Left lung (tissue), 10 donors: ENCODE measurements around the gene PSMD6. TPM values are rescaled to one million over a fixed set of nuclear protein-coding genes. Genes with fewer than 3 reads are reported as not detected.

Source experiments
- ATAC-seq: fragments of 200-7000 bp; cut with Tn5 transposase; one replicate; pipeline ENCODE4 v1.9.1; 2020; ENCODE audit warnings: moderate library complexity
- DNase-seq, 4 donors: peaks; one replicate each; pipeline ENCODE4 v3.0.0-alpha.2; 2013 to 2020
- H3K27ac ChIP-seq, 2 donors: fragments of 200-600 bp; sonication (generic) in 1 of 2; one replicate each; pipeline versions ENCODE4 v1.5.0 to v1.8.0; 2020 to 2021
- H3K27me3 ChIP-seq, 2 donors: fragments of 200-600 bp; sonication (generic) in 1 of 2; one replicate each; pipeline versions ENCODE4 v1.5.0 to v1.8.0; 2020 to 2021
- H3K36me3 ChIP-seq, 2 donors: fragments of 200-600 bp; sonication (generic) in 1 of 2; one replicate each; pipeline versions ENCODE4 v1.5.0 to v1.8.0; 2020 to 2021
- H3K4me1 ChIP-seq, 2 donors: fragments of 200-600 bp; one replicate each; pipeline ENCODE4 v1.8.0; 2021
- H3K4me3 ChIP-seq, 2 donors: fragments of 200-600 bp; sonication (generic) in 1 of 2; one replicate each; pipeline versions ENCODE4 v1.5.0 to v1.8.0; 2020 to 2021; ENCODE audit warnings: mild to moderate bottlenecking in 1 of 2
- H3K9me3 ChIP-seq, 2 donors: fragments of 200-600 bp; sonication (generic) in 1 of 2; one replicate each; pipeline versions ENCODE4 v1.5.0 to v1.8.0; 2020 to 2021
- intact Hi-C, 2 donors: fragments of 100-400 bp; cut with DNase I; formaldehyde crosslinking; loops; one replicate each; pipeline versions ENCODE4 v1.11.2 to v1.14.2; 2022
- polyA plus RNA-seq, 6 donors: library from polyadenylated mRNA; unstranded; fragments of 120-200 nt; gene quantifications; one replicate each; pipeline ENCODE4 v1.2.1, GENCODE V29; 2013; ENCODE audit not compliant: insufficient read length in 6 of 6
- total RNA-seq, 2 donors: library from RNA; stranded (reverse); fragmentation: NEBNext Ultra II Directional; extraction: Animal tissue kit (Norgen Biotek cat#: 25700); gene quantifications; one replicate each; pipeline ENCODE4 v1.2.1, GENCODE V29; 2021
- TF ChIP-seq, protein P1 (sequence below), 2 donors: fragments of 200-600 bp; sonication (generic) in 1 of 2; IDR thresholded peaks; one replicate each; pipeline versions ENCODE4 v1.5.0 to v1.8.0; 2021; ENCODE audit warnings: antibody characterized with exemption in 2 of 2
- donor health status: DM: no; HTN: yes; CAD: no.
- donor health status: DM: no; HTN: no; CAD: no.

PSMD6 gene
- total and polyA plus RNA-seq, 8 donors: 48.8 to 104 (median 93.2) TPM

DNA sequence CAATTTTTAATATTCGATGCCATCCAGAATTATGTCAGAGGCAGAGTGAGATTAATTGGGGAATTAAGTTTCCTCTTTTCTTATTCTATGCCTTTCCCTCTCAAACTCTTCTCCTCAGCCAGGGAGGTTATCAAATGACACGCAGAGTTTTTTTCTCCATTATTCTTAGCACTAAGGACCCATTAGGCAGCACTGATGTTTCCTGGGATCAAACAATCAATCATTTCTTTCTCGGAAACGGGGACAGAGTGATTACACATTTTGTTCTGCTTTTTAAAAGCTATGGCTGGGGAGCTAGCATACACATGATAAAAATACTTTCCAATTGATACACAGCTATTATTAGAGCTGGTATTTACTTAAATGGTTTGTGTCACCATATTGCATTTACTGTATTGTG, 35.3 kb upstream of the PSMD6 start:
- no peak for DNase-seq
- no peak overlapping the region for H3K4me3 ChIP-seq
- no peaks in the 10 kb centered on the region for H3K4me1 ChIP-seq
- no peaks in the 10 kb centered on the region for H3K9me3 ChIP-seq
- no peaks in the 10 kb centered on the region for H3K36me3 ChIP-seq
- no peak overlapping the region for H3K27ac ChIP-seq
- TF ChIP-seq, protein P1, sequence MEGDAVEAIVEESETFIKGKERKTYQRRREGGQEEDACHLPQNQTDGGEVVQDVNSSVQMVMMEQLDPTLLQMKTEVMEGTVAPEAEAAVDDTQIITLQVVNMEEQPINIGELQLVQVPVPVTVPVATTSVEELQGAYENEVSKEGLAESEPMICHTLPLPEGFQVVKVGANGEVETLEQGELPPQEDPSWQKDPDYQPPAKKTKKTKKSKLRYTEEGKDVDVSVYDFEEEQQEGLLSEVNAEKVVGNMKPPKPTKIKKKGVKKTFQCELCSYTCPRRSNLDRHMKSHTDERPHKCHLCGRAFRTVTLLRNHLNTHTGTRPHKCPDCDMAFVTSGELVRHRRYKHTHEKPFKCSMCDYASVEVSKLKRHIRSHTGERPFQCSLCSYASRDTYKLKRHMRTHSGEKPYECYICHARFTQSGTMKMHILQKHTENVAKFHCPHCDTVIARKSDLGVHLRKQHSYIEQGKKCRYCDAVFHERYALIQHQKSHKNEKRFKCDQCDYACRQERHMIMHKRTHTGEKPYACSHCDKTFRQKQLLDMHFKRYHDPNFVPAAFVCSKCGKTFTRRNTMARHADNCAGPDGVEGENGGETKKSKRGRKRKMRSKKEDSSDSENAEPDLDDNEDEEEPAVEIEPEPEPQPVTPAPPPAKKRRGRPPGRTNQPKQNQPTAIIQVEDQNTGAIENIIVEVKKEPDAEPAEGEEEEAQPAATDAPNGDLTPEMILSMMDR (IDR thresholded peaks at IDR 0.05): no peak
- intact Hi-C loops: no loop called here
- no peaks in the 10 kb centered on the region for H3K27me3 ChIP-seq
- ATAC-seq: no peak

DNA sequence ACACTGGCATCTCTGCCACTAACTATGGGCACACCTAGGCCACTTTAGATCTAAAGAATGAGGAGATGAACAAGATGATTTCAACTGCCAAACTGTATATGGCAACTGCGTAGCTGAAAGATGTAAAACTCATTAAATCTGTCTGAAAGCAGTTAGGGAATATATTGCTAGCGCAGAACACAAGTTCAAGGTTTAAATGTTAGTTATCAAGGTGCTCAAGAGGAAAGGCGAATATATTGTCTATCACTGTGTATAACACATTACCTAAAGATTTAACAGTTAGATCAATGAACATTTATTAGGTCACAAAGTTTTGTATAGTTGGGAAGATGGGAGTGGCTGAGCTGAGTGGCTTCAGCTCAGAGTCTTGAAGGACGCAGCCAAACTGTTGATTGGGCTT, 33.9 kb upstream of the PSMD6 start:
- intact Hi-C loops: no loop called here
- H3K36me3 ChIP-seq: no peaks in the 10 kb centered on the region
- H3K27me3 ChIP-seq: no peaks in the 10 kb centered on the region
- ATAC-seq (no peak), DNase-seq (no peak)
- H3K9me3 ChIP-seq: no peaks in the 10 kb centered on the region
- TF ChIP-seq, protein P1 (IDR thresholded peaks at IDR 0.05): no peak
- H3K4me3 ChIP-seq: no peak overlapping the region
- H3K4me1 ChIP-seq: no peaks in the 10 kb centered on the region
- H3K27ac ChIP-seq: no peak overlapping the region

DNA sequence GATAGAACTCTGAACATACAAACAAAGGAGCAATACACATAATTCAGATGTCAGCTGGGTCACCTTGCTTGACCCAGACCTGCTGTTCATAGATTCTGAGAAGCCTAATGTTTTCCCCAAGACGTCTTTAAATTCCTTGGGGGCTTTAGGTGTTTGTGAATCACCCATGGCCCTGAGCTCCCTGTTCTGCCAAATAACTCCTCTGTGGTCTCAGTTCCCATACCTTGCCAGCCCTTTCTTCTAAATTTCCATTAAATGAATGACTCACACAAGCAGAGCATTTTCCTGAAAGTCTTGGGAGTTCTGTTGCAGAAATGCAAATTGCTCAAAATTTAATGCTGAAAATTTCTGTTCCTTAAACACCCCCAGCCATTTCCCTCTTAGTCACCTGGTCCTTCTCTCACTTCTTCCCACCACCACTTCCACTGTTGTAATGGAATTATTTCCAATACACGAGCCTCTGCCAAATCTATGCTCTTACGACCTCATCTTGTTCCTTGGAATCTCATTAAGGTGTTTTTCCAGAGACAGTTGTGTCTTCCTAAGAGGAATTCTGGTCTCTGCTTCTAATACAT, 33.4 kb upstream of the PSMD6 start:
- Histone ChIP-seq H3K4me3 (no peak overlapping the region), H3K36me3 (no peaks in the 10 kb centered on the region), H3K27me3 (no peaks in the 10 kb centered on the region), H3K4me1 (no peaks in the 10 kb centered on the region), H3K9me3 (no peaks in the 10 kb centered on the region), H3K27ac (no peak overlapping the region)
- ATAC-seq (no peak), DNase-seq (no peak)
- TF ChIP-seq, protein P1 (IDR thresholded peaks at IDR 0.05): no peak
- intact Hi-C loops: no loop called here

DNA sequence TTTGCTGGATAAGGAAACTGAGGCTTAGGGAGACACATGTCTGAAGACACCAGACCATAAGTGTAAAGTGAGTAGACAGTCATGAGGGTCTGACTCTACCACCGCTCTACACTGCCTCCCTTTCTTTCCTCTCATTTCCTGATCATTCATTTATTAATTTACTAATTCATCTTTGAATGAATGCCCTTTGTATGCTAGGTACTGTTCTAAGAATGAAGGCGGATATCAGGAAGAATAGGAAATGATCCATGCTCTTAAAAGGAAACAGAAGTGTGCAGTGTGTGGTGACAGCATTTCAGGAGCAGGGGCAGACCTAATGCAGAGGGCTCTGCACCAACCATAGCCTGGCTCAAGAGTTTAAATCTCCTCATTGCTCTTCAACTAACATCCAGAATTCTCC, 31.8 kb upstream of the PSMD6 start:
- no peaks in the 10 kb centered on the region for H3K36me3 ChIP-seq
- DNase-seq: no peak
- H3K4me3 ChIP-seq: no peak overlapping the region
- no peaks in the 10 kb centered on the region for H3K4me1 ChIP-seq
- intact Hi-C loops: no loop called here
- no peaks in the 10 kb centered on the region for H3K9me3 ChIP-seq
- TF ChIP-seq, protein P1 (IDR thresholded peaks at IDR 0.05): no peak
- no peaks in the 10 kb centered on the region for H3K27me3 ChIP-seq
- no peak for ATAC-seq
- H3K27ac ChIP-seq: no peak overlapping the region

DNA sequence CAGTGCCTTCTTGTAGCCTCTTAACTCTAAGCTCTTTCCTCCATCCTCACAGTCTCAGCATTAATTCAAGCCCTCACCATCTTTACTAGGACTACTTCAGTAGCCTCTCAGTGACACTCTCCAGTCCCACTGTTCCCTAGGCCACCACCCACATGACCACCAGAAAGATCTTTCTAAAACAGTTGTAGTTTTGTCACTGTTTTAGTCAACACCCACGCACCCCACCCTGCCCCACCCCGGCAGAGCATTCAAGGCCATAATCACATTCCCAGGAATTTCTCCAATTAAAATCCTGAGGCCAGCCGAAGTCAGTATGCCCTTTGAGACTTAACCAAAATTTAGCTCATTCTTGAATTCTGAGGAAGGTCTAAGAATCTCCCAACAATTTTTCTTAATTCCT, 31.2 kb upstream of the PSMD6 start:
- DNase-seq (no peak), ATAC-seq (no peak)
- no peak overlapping the region for H3K4me3 ChIP-seq
- no peaks in the 10 kb centered on the region for H3K4me1 ChIP-seq
- intact Hi-C loops: no loop called here
- TF ChIP-seq, protein P1 (IDR thresholded peaks at IDR 0.05): no peak
- H3K36me3 ChIP-seq: no peaks in the 10 kb centered on the region
- no peaks in the 10 kb centered on the region for H3K27me3 ChIP-seq
- H3K27ac ChIP-seq: no peak overlapping the region
- H3K9me3 ChIP-seq: no peaks in the 10 kb centered on the region
